Breast epithelium (tissue), 3 donors: ENCODE results near the gene IKZF3.
"Not testable (repeated sequence)": the region's sequence is repeated elsewhere in the genome, so short reads cannot be mapped to it uniquely, and the experiment has no call there.

ENCODE experiments used
- CTCF ChIP-seq, 3 donors: fragments of 450-650 bp; IDR thresholded peaks; one replicate each; pipeline ENCODE4 v1.5.1; 2016 to 2017; ENCODE audit warnings: antibody characterized with exemption in 3 of 3, mild to moderate bottlenecking in 3 of 3, moderate library complexity in 3 of 3
- POLR2A ChIP-seq: fragments of 450-650 bp; IDR thresholded peaks from one replicate; pipeline ENCODE4 v1.6.1; 2016; ENCODE audit warnings: antibody characterized with exemption, mild to moderate bottlenecking, moderate library complexity
- POLR2AphosphoS5 ChIP-seq, 3 donors: sonication (generic); formaldehyde crosslinking; IDR thresholded peaks; one replicate each; pipeline ENCODE4 v1.6.1; 2017; ENCODE audit warnings: antibody characterized with exemption in 3 of 3

GRCh38 chr17:39850186-39850585 lies 13.9 kb downstream of the IKZF3 start:
- TF ChIP-seq POLR2A; CTCF (IDR thresholded peaks at IDR 0.05); POLR2AphosphoS5 (IDR thresholded peaks at IDR 0.05): not testable (repeated sequence)
